ENCODE results near the gene TCF7L1. TPM values are rescaled to one million over a fixed set of nuclear protein-coding genes. Genes with fewer than 3 reads are reported as not detected.

Gene TCF7L1
- total RNA-seq, 4 donors from 2014 or later, result 0.26 to 37.1 (median 5.4) TPM

- H3K36me3 ChIP-seq, result no peaks in the 10 kb centered on the region
- H3K27me3 ChIP-seq, result no peaks in the 10 kb centered on the region
- TF ChIP-seq CTCF (IDR thresholded peaks at IDR 0.05) (no peak), POLR2A (IDR thresholded peaks at IDR 0.05) (no peak)
- no peaks in the 10 kb centered on the region for H3K4me1 ChIP-seq
- H3K9me3 ChIP-seq, result no peaks in the 10 kb centered on the region
- intact Hi-C loops (cut with DNase I; ENCODE audit: low total_unique reads), result no loop called here
- no peak overlapping the region for H3K4me3 ChIP-seq
- H3K27ac ChIP-seq, result no peak overlapping the region
- no peak for DNase-seq
Observed at GRCh38 chr2:85089585-85089984, 43.6 kb upstream of the TCF7L1 start.

- intact Hi-C loops (cut with DNase I; ENCODE audit: low total_unique reads), result no loop called here
- Histone ChIP-seq H3K27me3 (no peaks in the 10 kb centered on the region), H3K36me3 (no peaks in the 10 kb centered on the region), H3K4me1 (no peaks in the 10 kb centered on the region), H3K27ac (no peak overlapping the region), H3K9me3 (no peaks in the 10 kb centered on the region), H3K4me3 (no peak overlapping the region)
- TF ChIP-seq POLR2A (IDR thresholded peaks at IDR 0.05) (no peak), CTCF (IDR thresholded peaks at IDR 0.05) (no peak)
- DNase-seq, result no peak
Observed at GRCh38 chr2:85091838-85092237, 41.4 kb upstream of the TCF7L1 start.

- Histone ChIP-seq H3K36me3 (no peaks in the 10 kb centered on the region), H3K4me1 (no peaks in the 10 kb centered on the region), H3K27ac (no peak overlapping the region), H3K27me3 (no peaks in the 10 kb centered on the region), H3K9me3 (no peaks in the 10 kb centered on the region), H3K4me3 (no peak overlapping the region)
- TF ChIP-seq POLR2A (IDR thresholded peaks at IDR 0.05), result no peak
- no peak for TF ChIP-seq CTCF (IDR thresholded peaks at IDR 0.05)
- DNase-seq, result no peak
- intact Hi-C loops (cut with DNase I; ENCODE audit: low total_unique reads), result no loop called here
Observed at GRCh38 chr2:85095094-85095493, 38.1 kb upstream of the TCF7L1 start.

- no peaks in the 10 kb centered on the region for H3K27me3 ChIP-seq
- no peak overlapping the region for H3K4me3 ChIP-seq
- H3K9me3 ChIP-seq, result no peaks in the 10 kb centered on the region
- no peak for DNase-seq
- TF ChIP-seq POLR2A (IDR thresholded peaks at IDR 0.05), result no peak
- no peak for TF ChIP-seq CTCF (IDR thresholded peaks at IDR 0.05)
- no peak overlapping the region for H3K27ac ChIP-seq
- H3K36me3 ChIP-seq, result no peaks in the 10 kb centered on the region
- H3K4me1 ChIP-seq, result no peaks in the 10 kb centered on the region
- intact Hi-C loops (cut with DNase I; ENCODE audit: low total_unique reads), result no loop called here
Observed at GRCh38 chr2:85096616-85097015, 36.6 kb upstream of the TCF7L1 start.

GRCh38 chr2:85104228-85104627 lies 29.0 kb upstream of the TCF7L1 start:
- Histone ChIP-seq H3K27me3 (no peaks in the 10 kb centered on the region), H3K27ac (no peak overlapping the region), H3K4me1 (no peaks in the 10 kb centered on the region), H3K36me3 (no peaks in the 10 kb centered on the region), H3K9me3 (no peaks in the 10 kb centered on the region), H3K4me3 (no peak overlapping the region)
- TF ChIP-seq POLR2A (IDR thresholded peaks at IDR 0.05) (no peak), CTCF (IDR thresholded peaks at IDR 0.05) (no peak)
- intact Hi-C loops (cut with DNase I; ENCODE audit: low total_unique reads), result no loop called here
- DNase-seq, result no peak

All from uterus (tissue), 4 donors.